NCI-H2196 (cell line): Measurements from ENCODE around the gene TMEM108.

Source experiments
- DNase-seq: peaks from one replicate; lab custom pipeline; 2025; ENCODE audit not compliant: unreplicated experiment; lab: John Stamatoyannopoulos, UW

The TMEM108 gene

GRCh38 chr3:133301731-133302130, 263.5 kb downstream of the TMEM108 start:
- no peak for DNase-seq

GRCh38 chr3:133303430-133303829, 265.2 kb downstream of the TMEM108 start:
- DNase-seq, result no peak

- DNase-seq, result no peak
Measured at GRCh38 chr3:133317866-133318265, 279.7 kb downstream of the TMEM108 start.

- DNase-seq, result no peak
Measured at GRCh38 chr3:133328373-133328772, 290.2 kb downstream of the TMEM108 start.

DNA sequence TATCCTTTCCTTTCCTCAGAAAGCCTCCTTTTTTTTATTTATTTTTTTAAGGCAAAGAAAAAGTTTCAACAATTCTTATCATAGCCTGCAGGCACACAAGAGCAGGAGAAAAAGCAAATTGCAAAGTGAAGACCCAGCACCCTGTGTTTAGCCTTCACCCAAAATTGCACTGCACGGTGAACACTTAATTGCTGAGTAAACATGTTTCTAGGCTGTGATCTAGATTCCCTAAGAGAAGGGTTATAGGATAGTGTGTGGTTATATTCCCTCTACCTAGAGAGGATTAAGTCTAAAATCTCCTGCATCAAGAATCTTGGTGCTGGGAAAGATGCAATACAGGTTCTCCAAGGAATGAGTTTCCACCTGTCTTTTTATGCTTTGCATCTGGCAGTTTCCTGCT, 291.4 kb downstream of the TMEM108 start:
- DNase-seq, result no peak

DNA sequence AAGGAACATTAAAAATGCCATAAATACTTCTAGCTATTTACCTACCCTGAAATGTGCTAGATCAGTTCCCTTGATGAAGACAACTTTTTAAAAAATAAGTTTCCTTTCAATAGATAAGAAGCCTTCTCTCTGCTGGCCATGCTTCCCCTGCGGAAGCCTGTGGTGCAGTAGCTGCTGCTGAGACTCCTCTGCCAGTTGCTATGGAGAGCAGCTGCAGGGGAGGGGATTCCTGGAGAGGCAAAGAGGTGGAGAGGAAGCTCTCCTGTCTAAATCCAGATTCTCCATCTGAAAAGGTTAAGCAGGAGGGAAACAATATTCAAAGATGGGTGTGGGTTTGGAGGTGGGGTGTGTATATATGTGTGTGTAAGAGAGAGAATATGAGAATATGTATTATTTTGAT, 291.9 kb downstream of the TMEM108 start:
- DNase-seq, result peak; percentile 16

DNA sequence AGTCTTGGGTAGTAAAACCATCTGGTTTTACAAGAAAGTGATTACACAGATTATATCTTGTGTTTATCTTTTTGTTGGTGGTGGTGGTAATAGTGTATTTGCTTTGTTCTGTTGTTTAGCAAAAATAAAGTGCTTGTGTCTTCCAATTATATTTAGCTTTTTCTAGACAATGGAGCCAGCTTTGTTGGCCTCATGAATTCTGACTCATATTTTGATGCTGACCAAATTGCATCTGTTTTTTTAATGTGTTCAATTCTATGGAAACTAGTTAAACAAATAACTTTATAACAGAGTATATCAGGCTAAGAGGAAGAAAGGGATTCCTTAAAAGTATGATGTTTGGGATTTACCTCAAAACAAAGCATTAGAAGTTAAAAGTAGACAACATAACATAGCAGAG, 292.3 kb downstream of the TMEM108 start:
- no peak for DNase-seq

DNA sequence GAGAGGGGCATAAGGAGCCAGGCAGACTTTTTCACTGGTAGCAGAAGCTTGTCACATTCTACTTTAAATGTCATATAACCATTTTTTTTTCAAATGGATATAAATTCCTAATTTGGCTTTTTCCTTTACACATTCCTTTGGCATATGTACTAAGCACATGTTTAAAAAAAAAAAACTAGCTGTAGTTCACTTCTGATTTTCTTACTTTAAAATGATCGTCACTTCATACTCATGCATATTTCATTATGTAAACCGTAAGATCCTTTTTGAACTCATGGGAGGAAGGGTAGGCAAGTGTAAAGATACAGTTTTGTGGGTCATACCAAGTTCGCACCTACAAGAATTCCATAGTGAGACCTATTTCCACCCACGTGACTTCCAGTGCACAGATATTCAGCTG, 316.5 kb downstream of the TMEM108 start:
- DNase-seq, result no peak

DNA sequence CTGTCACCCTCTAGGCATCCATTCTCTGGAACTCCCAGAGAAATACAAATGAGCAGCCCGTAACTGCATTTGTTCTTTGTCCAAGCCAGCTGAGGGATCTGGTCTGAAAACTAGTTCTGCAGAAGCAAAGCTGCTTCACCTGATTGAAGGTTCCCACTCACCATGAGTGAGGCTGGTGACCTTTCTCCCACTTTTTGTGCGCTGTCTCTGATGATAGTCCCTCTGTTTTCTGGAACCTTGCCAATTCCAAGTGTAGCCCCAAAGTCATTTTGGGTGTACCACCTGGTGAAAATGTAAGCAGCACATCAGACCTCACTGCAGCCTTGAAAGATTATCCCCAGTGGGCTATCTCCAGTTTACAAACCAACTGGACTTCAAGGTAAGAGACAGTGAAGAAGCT, 322.3 kb downstream of the TMEM108 start:
- DNase-seq, result no peak

GRCh38 chr3:133361011-133361410, 322.8 kb downstream of the TMEM108 start:
- DNase-seq, result no peak

DNA sequence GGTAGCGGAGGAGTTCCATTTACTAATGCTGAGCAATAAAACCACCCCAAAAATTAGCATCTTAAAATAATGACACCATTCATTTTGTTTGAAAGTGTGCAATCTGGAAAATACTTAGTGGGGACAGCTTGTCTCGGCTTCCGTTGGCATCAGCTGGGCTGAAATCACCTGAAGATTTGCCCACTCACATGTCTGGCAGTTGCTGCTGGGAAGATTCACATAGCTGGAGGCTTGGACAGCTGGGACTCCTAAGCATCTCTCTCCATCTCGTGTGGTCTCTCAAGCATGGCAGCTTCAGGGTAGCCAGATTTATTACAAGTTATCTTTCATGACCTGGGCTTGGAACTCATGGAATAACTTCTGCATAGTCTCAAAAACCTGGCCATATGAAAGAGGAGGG, 323.2 kb downstream of the TMEM108 start:
- DNase-seq, result no peak

GRCh38 chr3:133362539-133362938, 324.3 kb downstream of the TMEM108 start:
- no peak for DNase-seq

DNA sequence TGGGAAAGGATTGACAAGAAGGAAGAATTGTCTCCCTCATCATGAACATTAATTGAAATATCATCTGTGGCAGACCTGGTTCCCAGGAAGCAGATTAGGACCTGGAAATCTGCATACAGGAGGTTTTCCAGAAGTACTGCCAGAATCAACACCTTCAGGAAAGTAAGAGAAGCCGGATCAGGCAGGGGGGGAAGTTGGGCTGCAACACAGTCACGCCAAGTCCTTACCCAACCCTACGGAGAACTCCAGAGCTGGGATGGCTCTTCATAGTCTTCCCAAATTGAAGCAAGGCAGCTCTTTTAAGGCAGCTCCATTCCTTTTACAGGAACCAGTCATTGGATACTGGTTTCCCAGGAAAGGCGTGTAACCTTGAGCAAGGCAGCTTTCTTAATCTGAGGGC, 326.5 kb downstream of the TMEM108 start:
- DNase-seq, result no peak

DNA sequence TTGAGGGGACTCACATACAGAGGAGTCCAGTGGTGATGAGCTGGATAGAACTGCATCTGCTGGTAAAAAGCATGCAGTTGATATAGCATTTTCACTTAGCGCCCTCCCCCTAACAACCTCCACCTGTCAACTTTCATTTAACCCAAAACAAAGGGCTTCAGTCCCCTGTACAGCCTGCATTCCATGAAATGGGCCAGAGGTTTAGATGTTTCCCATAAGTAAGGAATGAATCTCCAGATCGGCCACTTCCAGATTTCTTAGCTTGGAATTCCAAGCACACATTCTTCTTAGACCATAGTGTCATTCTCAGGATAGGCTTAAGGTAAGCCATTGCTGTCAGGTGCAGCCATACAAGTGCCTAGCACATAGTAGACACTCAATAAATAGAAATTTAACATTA, 328.7 kb downstream of the TMEM108 start:
- no peak for DNase-seq

DNA sequence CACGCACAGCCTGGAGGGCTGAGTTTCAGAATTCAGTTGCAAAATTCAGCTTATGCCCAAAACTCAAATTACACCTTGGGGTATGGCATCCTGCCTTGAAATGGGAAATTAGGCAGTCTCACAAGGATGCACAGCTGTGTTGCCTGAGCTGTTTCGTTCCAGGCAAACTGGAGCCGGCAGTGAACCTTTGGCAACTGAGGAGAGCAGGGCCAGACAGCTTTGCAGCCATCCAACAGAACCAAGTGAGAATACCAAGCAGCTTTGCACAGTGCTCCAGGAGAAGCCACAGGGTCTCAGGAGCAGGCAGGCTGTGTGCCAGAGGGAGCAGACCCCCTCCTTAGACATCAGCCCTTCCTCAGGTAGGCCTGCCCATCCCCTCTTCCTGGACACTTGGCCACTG, 329.2 kb downstream of the TMEM108 start:
- DNase-seq, result no peak

GRCh38 chr3:133367956-133368355, 329.8 kb downstream of the TMEM108 start:
- DNase-seq, result no peak

DNA sequence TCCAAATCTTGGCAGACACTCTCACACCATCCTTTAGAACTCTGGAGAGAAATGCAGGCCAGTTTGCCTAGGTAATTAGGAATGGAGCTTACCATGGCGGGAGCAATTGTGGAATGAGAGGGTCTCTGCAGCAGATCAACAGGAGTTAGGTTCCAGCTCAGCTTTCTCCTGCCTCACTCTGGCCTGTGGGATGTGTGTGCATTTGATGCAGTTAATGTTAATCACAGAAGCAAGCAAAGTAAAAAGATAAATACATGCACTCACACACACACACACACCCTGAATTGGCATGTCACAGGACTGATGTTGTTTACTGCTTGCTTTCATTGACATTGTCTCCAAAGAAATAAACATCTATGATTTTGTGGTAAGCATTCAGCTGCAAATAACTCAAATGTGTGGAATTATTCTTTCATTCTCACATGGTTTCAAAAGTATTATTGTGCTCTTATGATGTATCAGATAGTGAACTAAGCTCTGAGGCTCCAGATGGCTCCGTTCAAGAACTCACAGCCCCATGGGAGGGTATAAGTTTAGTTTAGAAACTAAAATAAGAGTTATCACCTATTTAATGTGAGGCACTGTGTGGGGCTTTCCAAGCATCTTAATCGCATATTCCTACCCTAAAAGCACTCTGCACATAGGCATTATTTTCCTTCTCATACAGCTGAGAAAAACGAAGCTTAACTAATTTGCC, 330.3 kb downstream of the TMEM108 start:
- no peak for DNase-seq

DNA sequence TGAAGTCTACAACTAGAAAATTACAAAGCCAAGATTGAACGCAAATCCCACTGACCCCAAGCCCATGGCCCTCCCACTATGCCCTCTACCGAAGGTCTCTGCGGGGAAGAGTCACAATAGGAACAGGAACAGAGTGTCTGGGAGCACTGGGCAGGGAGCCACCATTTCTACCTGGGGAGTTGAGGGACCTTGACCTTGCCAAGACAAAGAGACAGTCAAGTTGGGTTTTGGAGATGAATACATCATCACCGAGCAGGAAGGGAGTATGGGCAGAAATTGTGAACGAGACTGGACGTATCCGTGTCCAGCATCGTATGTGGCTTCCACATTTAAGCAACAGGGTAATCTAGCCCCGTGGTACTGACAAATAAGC, 330.9 kb downstream of the TMEM108 start:
- DNase-seq, result no peak

DNA sequence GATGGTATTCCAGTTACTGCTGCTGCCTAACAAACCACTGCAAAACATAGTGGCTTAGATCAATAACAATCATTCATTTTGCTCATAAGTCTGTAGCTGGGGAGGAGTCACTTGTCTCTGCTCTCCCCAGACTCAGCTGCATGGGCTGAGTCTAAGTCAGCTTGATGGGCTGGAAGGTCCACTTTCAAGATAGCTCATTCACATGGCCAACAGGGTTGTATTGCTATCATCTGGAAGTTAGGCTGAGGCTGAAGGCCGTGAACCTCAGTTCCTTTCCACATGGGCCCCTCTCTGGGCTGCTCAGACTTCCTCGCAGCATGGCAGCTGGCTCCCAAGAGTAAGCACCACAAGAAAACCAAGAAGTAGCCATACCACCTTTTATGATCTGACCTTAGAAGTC, 333.0 kb downstream of the TMEM108 start:
- no peak for DNase-seq

GRCh38 chr3:133371676-133372075, 333.5 kb downstream of the TMEM108 start:
- no peak for DNase-seq

GRCh38 chr3:133374708-133375402, 336.7 kb downstream of the TMEM108 start:
- DNase-seq, result no peak

DNA sequence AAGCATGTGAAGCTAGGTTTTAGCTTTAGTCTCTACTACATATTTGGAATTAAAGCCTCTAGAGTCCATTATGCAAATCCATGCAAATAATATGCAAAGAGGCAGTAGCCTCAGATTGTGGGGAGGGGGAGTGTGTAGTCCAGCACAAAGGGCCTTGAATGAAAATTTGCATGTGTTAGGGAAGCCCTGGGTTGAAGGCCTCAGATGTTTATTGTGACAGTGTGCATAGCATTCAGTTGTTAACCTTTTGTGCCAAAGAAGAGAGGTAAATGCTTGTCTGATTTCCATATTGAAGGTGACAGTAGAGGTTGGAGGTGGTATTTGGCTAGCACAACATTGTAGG, 337.2 kb downstream of the TMEM108 start:
- DNase-seq, result no peak

DNA sequence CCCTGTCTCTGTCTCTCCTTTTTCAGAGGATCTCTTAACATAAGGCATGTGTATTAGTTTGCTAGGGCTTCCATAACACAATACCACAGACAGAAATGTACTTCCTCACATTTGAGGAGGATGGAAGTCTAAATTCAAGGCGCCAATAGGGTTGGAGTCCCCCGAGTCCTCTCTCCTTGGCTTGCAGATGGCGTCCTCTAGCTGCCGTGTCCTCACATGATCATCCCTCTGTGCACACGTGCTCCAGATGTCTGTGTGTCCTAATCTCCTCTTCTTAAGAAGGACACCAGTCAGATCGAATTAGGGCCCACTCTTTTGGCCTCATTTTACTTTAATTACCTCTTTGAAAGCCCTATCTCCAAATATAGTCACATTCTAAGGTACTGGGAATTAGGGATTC, 338.6 kb downstream of the TMEM108 start:
- no peak for DNase-seq
